Neural progenitor cell (in vitro differentiated cells): Measurements from ENCODE around the gene EGFLAM. TPM values are rescaled to one million over a fixed set of nuclear protein-coding genes. Genes with fewer than 3 reads are reported as not detected.

Experiments used
- DNase-seq: peaks from one replicate; pipeline ENCODE4 v3.0.0-alpha.2; 2016; ENCODE audit warnings: low spot score
- H2AFZ ChIP-seq: fragments of 200-600 bp; sonication (generic); replicated peaks from 2 replicates; pipeline ENCODE4 v1.6.1; 2016; ENCODE audit warnings: antibody characterized with exemption
- H3F3A ChIP-seq: fragments of 200-600 bp; sonication (generic); 2 replicates; pipeline ENCODE4 v1.6.1; 2016; ENCODE audit warnings: antibody characterized with exemption, low read depth
- H3K27ac ChIP-seq: fragments of 200-600 bp; sonication (generic); 2 replicates; pipeline ENCODE4 v1.5.1; 2016; ENCODE audit warnings: mild to moderate bottlenecking
- H3K27me3 ChIP-seq: fragments of 200-600 bp; sonication (generic); 2 replicates; pipeline ENCODE4 v1.6.1; 2016; ENCODE audit warnings: mild to moderate bottlenecking, moderate library complexity
- H3K36me3 ChIP-seq: fragments of 200-600 bp; sonication (generic); 2 replicates; pipeline ENCODE4 v1.5.1; 2016
- H3K4me1 ChIP-seq: fragments of 200-600 bp; sonication (generic); 2 replicates; pipeline ENCODE4 v1.6.1; 2016; ENCODE audit warnings: mixed run types
- H3K4me2 ChIP-seq: fragments of 200-600 bp; sonication (generic); 2 replicates; pipeline ENCODE4 v1.6.1; 2016
- H3K4me3 ChIP-seq: fragments of 200-600 bp; sonication (generic); 2 replicates; pipeline ENCODE4 v1.5.1; 2016
- H3K79me2 ChIP-seq: fragments of 200-600 bp; sonication (generic); 2 replicates; pipeline ENCODE4 v1.6.1; 2016; ENCODE audit warnings: low read depth
- H3K9ac ChIP-seq: fragments of 200-600 bp; sonication (generic); 2 replicates; pipeline ENCODE4 v1.6.1; 2016
- H3K9me3 ChIP-seq: fragments of 200-600 bp; sonication (generic); 2 replicates; pipeline ENCODE4 v1.5.1; 2016; ENCODE audit warnings: low read depth
- H4K20me1 ChIP-seq: fragments of 200-600 bp; sonication (generic); 2 replicates; pipeline ENCODE4 v1.6.1; 2016; ENCODE audit warnings: low read depth
- H3K27ac Mint-ChIP-seq: 3 replicates; pipeline ENCODE4 v1.8.0; 2021; ENCODE audit warnings: mixed read lengths
- H3K27me3 Mint-ChIP-seq: 2 replicates; pipeline ENCODE4 v1.8.0; 2022; ENCODE audit warnings: low read depth, mild to moderate bottlenecking, inconsistent platforms, moderate library complexity, mixed read lengths; ENCODE audit not compliant: insufficient read depth
- H3K36me3 Mint-ChIP-seq: 3 replicates; pipeline ENCODE4 v1.8.0; 2021; ENCODE audit warnings: mixed read lengths
- H3K4me1 Mint-ChIP-seq: 3 replicates; pipeline ENCODE4 v1.8.0; 2021; ENCODE audit warnings: mixed read lengths
- H3K4me3 Mint-ChIP-seq: 3 replicates; pipeline ENCODE4 v1.8.0; 2021; ENCODE audit warnings: mild to moderate bottlenecking, moderate library complexity, mixed read lengths
- H3K9me3 Mint-ChIP-seq: 3 replicates; pipeline ENCODE4 v1.8.0; 2020; ENCODE audit warnings: mixed read lengths
- EZH2 ChIP-seq: fragments of 200-600 bp; sonication (generic); IDR thresholded peaks from 2 replicates; pipeline ENCODE4 v1.6.1; 2017; ENCODE audit warnings: antibody characterized with exemption, mild to moderate bottlenecking, moderate library complexity
- EZH2phosphoT487 ChIP-seq: fragments of 200-600 bp; sonication (generic); IDR thresholded peaks from 2 replicates; pipeline ENCODE4 v1.6.1; 2017; ENCODE audit warnings: antibody characterized with exemption
- total RNA-seq: library from RNA; depleted of rRNA; stranded (reverse); fragments of >200 nt; gene quantifications from 2 replicates; pipeline ENCODE4 v1.2.3, GENCODE V29; 2015; ENCODE audit warnings: low replicate concordance
- TF ChIP-seq, protein P1 (sequence below): fragments of 200-600 bp; sonication (generic); IDR thresholded peaks from 2 replicates; pipeline ENCODE4 v1.5.1; 2017; ENCODE audit warnings: antibody characterized with exemption, mild to moderate bottlenecking

Gene EGFLAM
- total RNA-seq, 1 donor from 2014 or later: 0.69 TPM

GRCh38 chr5:38234737-38235136, 23.6 kb upstream of the EGFLAM start:
- no peaks in the 10 kb centered on the region for H3K36me3 Mint-ChIP-seq
- no peak overlapping the region for H3K4me3 ChIP-seq
- H3K79me2 ChIP-seq: no peaks in the 10 kb centered on the region

GRCh38 chr5:38237681-38238080, 20.7 kb upstream of the EGFLAM start:
- Mint-ChIP-seq H3K27ac (no peak overlapping the region), H3K36me3 (no peaks in the 10 kb centered on the region), H3K9me3 (peaks cover 14% of the 10 kb centered on the region), H3K4me3 (no peak overlapping the region), H3K4me1 (no peaks in the 10 kb centered on the region), H3K27me3 (peaks cover 6% of the 10 kb centered on the region)
- no peaks in the 10 kb centered on the region for H3K36me3 ChIP-seq
- H3K9ac ChIP-seq: no peak overlapping the region
- no peaks in the 10 kb centered on the region for H3K4me1 ChIP-seq
- H3K27me3 ChIP-seq: no peaks in the 10 kb centered on the region
- H4K20me1 ChIP-seq: no peaks in the 10 kb centered on the region
- no peaks in the 10 kb centered on the region for H3F3A ChIP-seq
- H3K27ac ChIP-seq: no peak overlapping the region
- no peak overlapping the region for H3K4me3 ChIP-seq
- DNase-seq: no peak
- TF ChIP-seq, protein P1, sequence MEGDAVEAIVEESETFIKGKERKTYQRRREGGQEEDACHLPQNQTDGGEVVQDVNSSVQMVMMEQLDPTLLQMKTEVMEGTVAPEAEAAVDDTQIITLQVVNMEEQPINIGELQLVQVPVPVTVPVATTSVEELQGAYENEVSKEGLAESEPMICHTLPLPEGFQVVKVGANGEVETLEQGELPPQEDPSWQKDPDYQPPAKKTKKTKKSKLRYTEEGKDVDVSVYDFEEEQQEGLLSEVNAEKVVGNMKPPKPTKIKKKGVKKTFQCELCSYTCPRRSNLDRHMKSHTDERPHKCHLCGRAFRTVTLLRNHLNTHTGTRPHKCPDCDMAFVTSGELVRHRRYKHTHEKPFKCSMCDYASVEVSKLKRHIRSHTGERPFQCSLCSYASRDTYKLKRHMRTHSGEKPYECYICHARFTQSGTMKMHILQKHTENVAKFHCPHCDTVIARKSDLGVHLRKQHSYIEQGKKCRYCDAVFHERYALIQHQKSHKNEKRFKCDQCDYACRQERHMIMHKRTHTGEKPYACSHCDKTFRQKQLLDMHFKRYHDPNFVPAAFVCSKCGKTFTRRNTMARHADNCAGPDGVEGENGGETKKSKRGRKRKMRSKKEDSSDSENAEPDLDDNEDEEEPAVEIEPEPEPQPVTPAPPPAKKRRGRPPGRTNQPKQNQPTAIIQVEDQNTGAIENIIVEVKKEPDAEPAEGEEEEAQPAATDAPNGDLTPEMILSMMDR: no peak
- TF ChIP-seq EZH2 (no peak), EZH2phosphoT487 (no peak)
- no peaks in the 10 kb centered on the region for H3K79me2 ChIP-seq
- no peak overlapping the region for H3K4me2 ChIP-seq
- H3K9me3 ChIP-seq: no peaks in the 10 kb centered on the region
- no peak overlapping the region for H2AFZ ChIP-seq

More at GRCh38 chr5:38234737-38235136, 23.6 kb upstream of the EGFLAM start:
- H3K27ac Mint-ChIP-seq: no peak overlapping the region
- DNase-seq: no peak
- Histone ChIP-seq H3K27ac (no peak overlapping the region), H3K36me3 (no peaks in the 10 kb centered on the region), H3K4me2 (no peak overlapping the region), H2AFZ (no peak overlapping the region), H3K9me3 (no peaks in the 10 kb centered on the region), H3K27me3 (no peaks in the 10 kb centered on the region), H3F3A (no peaks in the 10 kb centered on the region), H3K4me1 (no peaks in the 10 kb centered on the region), H4K20me1 (no peaks in the 10 kb centered on the region), H3K9ac (no peak overlapping the region)
- peaks cover 14% of the 10 kb centered on the region for H3K9me3 Mint-ChIP-seq
- no peak overlapping the region for H3K4me3 Mint-ChIP-seq
- H3K4me1 Mint-ChIP-seq: no peaks in the 10 kb centered on the region
- TF ChIP-seq, protein P1: no peak
- TF ChIP-seq EZH2: no peak
- no peak for TF ChIP-seq EZH2phosphoT487
- peaks cover 6% of the 10 kb centered on the region for H3K27me3 Mint-ChIP-seq

DNA sequence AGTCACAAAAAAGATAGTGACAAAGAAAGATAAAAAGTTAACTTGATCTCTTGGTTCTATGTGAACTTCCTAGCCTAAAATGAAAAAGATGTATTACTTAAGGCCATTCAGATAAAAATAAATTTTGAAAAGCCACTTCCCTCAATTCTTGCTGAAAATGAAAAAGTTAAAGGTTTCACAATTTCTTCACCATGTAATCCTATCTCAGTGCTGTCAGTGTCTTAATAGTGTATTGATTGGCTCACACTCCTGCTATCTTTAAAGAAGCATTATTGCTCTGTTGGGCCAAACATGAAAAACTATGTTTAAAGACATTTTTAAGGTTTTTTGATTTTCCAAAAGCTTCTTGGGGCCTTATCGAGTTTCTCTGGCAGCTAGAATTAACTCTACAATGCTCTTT, 18.1 kb upstream of the EGFLAM start:
- H3K27me3 ChIP-seq: no peaks in the 10 kb centered on the region
- H3K4me2 ChIP-seq: no peak overlapping the region
- no peaks in the 10 kb centered on the region for H3K36me3 ChIP-seq
- H3K27ac ChIP-seq: no peak overlapping the region
- H3K4me1 ChIP-seq: no peaks in the 10 kb centered on the region
- no peak for DNase-seq
- H3K4me3 ChIP-seq: no peak overlapping the region
- no peaks in the 10 kb centered on the region for H3K79me2 ChIP-seq
- H3F3A ChIP-seq: no peaks in the 10 kb centered on the region
- no peak overlapping the region for H3K9ac ChIP-seq
- Mint-ChIP-seq H3K4me3 (no peak overlapping the region), H3K27ac (no peak overlapping the region), H3K27me3 (peaks cover 6% of the 10 kb centered on the region), H3K4me1 (no peaks in the 10 kb centered on the region), H3K36me3 (no peaks in the 10 kb centered on the region), H3K9me3 (peaks cover 6% of the 10 kb centered on the region)
- H3K9me3 ChIP-seq: no peaks in the 10 kb centered on the region
- no peaks in the 10 kb centered on the region for H4K20me1 ChIP-seq
- TF ChIP-seq EZH2 (no peak), EZH2phosphoT487 (no peak)
- TF ChIP-seq, protein P1: no peak
- H2AFZ ChIP-seq: no peak overlapping the region
